MG63 (cell line): ENCODE results near the gene CELSR1. TPM values are rescaled to one million over a fixed set of nuclear protein-coding genes. Genes with fewer than 3 reads are reported as not detected.

Experiments
- DNase-seq: peaks from one replicate; pipeline ENCODE4 v3.0.0-alpha.2; 2020
- H3K27me3 ChIP-seq: fragments of 250-450 bp; sonication (Bioruptor Pico); 2 replicates; pipeline ENCODE4 v1.5.1; 2020; ENCODE audit warnings: mild to moderate bottlenecking, moderate library complexity
- H3K36me3 ChIP-seq: fragments of 250-450 bp; sonication (Bioruptor Pico); 2 replicates; pipeline ENCODE4 v1.5.1; 2020; ENCODE audit warnings: mild to moderate bottlenecking, moderate library complexity
- H3K4me3 ChIP-seq: fragments of 250-450 bp; sonication (Bioruptor Pico); 2 replicates; pipeline ENCODE4 v1.5.1; 2020; ENCODE audit warnings: mild to moderate bottlenecking, moderate library complexity
- H3K9me3 ChIP-seq: fragments of 250-450 bp; sonication (Bioruptor Pico); 2 replicates; pipeline ENCODE4 v1.5.1; 2020; ENCODE audit warnings: mild to moderate bottlenecking, moderate library complexity
- total RNA-seq: library from RNA; depleted of rRNA; stranded (reverse); fragments of >200 nt; shearing (Covaris generic); gene quantifications from 2 replicates; pipeline ENCODE4 v1.2.3, GENCODE V29; 2014; ENCODE audit warnings: low replicate concordance

Gene CELSR1
- total RNA-seq, 1 experiment from 2014 or later: 0.59 TPM

DNA sequence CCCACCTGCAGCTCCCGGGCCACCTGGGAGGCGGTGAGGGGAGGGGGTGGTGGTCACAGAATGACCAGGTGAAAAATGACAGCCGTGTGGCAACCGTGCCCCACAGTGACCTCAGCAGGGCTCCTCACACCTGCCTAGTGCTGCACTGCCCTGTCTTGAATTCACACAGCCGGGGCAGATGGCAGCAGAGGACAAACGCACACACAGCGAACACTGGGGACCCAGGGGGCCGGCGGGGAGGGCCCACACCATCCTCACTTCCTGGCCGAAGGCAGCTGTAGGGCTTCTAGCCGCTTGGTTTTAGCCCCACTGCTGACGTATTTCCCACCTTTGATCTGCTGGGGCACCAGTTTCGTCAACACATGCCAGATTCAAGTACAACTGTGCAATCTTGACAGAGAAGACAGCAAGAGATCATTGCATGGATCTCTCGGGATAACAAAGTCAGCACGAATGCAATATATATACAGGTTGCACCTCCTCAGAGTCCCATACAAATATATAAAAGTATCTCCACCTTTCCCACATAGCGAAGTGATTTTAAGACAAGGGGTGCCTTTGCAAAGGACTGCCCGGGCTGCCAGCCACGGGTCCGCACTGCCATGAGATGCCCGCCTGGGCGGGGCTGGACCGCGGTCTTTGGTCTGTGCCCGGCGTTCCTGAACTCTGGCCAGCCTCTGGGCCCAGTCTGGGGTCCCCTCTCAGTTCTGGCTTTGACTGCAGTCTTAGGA is 175.1 kb downstream of the CELSR1 start:
- H3K36me3 ChIP-seq: no peaks in the 10 kb centered on the region
- H3K27me3 ChIP-seq: no peaks in the 10 kb centered on the region
- DNase-seq: no peak
- H3K9me3 ChIP-seq: no peaks in the 10 kb centered on the region
- H3K4me3 ChIP-seq: no peak overlapping the region

DNA sequence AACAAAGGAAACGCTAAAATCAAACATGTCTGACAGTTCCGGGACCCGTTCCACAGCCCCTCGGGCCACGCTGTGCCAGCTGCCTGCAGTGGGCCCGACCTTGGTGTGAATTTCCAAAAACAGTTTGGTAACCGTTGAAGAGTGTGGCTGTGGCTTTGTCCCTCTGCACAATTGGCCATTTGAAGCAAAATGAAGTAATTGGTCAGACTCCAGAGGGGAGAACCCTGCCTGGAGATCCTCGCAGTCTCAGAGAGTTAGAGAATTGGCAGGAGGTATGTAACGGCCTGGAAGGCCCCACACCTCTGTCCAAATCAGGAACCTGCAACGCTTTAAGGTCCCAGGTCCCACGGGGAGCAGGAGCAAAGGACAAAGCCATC is 175.6 kb downstream of the CELSR1 start:
- DNase-seq: no peak
- no peaks in the 10 kb centered on the region for H3K27me3 ChIP-seq
- no peak overlapping the region for H3K4me3 ChIP-seq
- no peaks in the 10 kb centered on the region for H3K36me3 ChIP-seq
- H3K9me3 ChIP-seq: no peaks in the 10 kb centered on the region

DNA sequence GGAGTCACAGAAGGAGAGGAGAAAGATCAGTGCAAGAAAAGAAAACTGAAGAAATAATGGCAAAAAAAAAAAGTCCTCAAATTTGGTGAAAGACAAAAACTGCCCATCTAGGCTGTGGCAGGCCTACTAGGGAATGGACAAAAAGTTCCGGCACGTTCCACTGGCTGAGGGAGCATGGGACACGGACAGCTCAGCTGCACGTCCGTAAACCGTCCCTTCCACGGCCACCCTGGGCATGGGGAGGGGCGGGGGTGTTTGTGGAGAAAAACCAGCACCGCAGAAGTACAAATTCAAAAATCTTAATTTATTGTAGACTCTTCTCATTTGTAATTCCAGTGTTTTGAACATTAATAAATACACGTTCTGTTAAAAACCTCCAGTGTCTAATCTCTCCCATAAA is 176.5 kb downstream of the CELSR1 start:
- H3K9me3 ChIP-seq: no peaks in the 10 kb centered on the region
- no peak for DNase-seq
- H3K4me3 ChIP-seq: no peak overlapping the region
- no peaks in the 10 kb centered on the region for H3K27me3 ChIP-seq
- peaks cover 9% of the 10 kb centered on the region for H3K36me3 ChIP-seq

DNA sequence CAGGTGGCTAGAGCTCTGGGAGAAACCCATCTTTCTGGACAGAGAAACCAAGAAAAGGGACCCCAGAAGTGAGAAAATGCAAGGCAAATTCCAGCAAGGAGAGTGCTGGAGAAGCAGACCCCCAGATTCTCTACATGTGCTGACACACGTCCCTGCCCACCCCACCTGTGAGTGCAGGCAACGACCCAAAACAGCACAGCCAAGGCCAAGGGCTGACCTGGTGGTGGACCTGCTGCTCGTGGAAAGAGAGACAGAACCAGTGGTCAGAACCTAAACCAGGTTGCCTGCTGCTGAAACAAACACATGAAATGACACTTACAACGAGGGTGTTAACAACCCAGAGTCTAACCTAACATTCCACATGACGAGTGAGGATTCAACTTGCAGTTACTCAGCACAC is 177.3 kb downstream of the CELSR1 start:
- no peak overlapping the region for H3K4me3 ChIP-seq
- H3K27me3 ChIP-seq: no peaks in the 10 kb centered on the region
- no peak for DNase-seq
- H3K36me3 ChIP-seq: peaks cover 17% of the 10 kb centered on the region
- H3K9me3 ChIP-seq: no peaks in the 10 kb centered on the region

DNA sequence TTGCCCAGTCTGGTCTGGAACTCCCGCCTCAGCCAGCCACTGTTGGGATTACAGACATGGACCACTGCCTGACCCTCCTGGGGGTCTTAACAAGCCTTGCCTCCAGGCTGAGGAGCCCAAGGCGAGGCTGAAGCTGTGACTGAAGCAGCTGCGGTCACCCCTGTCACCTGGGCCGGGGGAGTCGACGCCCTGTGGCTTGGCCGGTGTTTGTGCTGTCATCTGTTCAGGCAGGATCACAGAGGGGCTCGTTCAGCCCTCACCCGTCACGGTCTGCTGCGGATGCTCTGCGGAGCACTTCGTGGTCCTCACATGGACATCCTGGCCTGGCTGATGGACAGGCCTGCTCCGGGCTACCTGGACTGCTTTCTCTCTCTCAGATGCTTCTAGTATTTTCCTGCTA is 178.1 kb downstream of the CELSR1 start:
- Histone ChIP-seq H3K4me3 (no peak overlapping the region), H3K27me3 (no peaks in the 10 kb centered on the region), H3K9me3 (no peaks in the 10 kb centered on the region), H3K36me3 (peaks cover 22% of the 10 kb centered on the region)
- DNase-seq: no peak

DNA sequence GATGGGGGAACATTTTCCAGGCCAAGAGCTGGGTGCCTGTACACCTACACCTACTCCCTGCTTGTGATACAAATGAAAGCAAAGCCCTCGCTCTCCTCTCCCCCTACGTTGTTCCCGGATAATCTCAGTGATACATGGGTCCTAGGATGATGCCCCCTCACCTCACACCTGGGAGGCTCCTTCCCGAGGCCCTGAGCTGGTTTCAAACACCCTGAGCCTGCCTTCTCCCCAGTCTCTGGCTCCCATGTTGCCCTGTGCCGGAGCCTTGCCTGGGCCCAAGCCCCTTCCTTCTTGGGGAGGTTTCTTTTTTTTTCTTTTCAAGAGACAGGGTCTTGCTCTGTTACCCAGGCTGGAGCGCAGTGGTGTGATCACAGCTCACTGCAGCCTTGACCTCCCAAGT is 178.7 kb downstream of the CELSR1 start:
- H3K27me3 ChIP-seq: no peaks in the 10 kb centered on the region
- H3K36me3 ChIP-seq: peaks cover 26% of the 10 kb centered on the region
- no peaks in the 10 kb centered on the region for H3K9me3 ChIP-seq
- no peak for DNase-seq
- no peak overlapping the region for H3K4me3 ChIP-seq

DNA sequence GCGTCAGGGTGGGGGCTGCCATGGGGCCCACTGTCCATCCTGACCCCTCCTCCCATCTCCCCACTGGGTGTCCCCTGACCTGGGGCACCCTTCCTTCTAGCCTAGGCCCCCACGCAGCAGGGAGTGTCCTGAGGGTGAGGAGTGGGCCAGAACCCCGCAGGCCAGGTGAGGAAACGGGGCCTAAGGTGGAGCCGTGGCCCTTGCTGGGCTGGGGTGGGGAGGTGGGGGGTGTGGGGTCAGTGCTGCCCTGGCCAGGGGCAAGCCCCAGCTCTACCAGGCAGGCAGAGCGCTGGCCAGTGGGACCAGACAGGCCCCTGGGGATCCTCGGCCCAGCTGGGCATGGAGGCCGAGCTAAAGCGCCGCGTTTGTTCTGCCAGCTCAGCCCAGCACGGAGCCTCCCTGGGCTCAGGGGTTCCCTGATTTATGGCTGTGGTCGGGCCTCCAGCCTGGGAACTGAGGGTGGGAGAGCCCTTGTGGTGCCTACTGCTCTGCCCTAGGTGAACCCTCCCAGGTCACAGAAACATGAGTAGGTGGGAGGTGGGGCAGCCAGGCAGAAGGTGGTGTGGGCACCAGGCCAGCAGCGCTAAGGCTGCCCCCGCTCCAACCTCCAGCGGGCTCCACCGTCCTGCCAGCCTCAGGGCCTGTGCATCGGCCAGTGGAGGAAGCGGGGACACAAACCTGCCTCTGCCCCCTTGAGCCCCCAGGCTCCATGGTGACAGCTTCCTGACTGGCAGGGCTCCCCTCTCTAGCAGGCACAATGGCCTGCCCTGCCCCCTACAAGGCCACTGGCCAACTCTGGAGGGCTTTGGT is 179.5 kb downstream of the CELSR1 start:
- Histone ChIP-seq H3K4me3 (no peak overlapping the region), H3K9me3 (no peaks in the 10 kb centered on the region), H3K27me3 (no peaks in the 10 kb centered on the region), H3K36me3 (peaks cover 32% of the 10 kb centered on the region)
- DNase-seq: no peak

DNA sequence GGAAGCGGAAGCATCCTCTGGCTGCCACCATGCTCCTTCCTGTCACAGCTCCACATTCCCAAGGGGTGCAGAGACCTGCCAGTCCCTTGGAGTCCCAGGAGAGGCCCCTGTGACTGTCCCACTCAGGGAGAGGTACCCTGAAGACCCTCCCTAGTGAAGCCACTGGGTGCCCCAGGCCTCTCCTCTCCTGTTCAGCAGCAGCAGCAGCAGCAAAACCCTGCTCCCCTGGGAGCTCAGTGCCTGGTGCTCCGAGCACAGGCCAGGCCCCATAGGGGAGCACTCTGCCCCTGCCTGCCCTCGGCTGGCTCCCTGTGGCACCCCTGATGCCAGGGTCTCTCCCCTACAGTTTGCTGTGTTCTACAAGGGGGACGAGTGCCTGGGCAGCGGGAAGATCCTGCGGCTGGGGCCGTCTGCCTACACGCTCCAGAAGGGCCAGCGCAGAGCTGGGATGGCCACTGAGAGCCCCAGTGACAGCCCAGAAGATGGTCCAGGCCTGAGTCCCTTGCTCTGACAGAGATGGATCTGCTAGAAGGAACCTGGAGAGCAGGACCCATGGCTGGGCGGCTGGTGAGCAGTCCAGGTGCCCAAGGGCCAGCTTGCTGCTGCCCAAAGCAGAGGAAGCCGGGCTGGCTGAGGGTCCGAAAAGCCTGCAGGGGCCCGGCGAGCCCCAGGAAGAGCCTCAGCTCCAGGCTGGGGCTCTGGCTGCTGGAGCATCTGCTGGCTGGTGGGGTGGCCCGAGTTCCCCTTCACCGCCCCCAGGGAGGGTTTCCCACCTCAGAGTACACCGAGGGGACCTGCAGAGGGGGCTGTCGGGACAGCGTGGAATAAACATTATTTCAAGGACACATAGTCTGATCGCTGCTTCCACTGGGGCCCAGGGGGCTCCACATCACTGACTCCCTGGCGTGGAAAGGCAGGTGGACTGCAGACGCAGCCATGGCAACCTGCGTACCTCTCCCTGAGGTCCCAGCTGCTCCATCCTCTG is 180.6 kb downstream of the CELSR1 start:
- H3K9me3 ChIP-seq: no peaks in the 10 kb centered on the region
- no peaks in the 10 kb centered on the region for H3K27me3 ChIP-seq
- H3K4me3 ChIP-seq: no peak overlapping the region
- no peak for DNase-seq
- peaks cover 40% of the 10 kb centered on the region for H3K36me3 ChIP-seq

DNA sequence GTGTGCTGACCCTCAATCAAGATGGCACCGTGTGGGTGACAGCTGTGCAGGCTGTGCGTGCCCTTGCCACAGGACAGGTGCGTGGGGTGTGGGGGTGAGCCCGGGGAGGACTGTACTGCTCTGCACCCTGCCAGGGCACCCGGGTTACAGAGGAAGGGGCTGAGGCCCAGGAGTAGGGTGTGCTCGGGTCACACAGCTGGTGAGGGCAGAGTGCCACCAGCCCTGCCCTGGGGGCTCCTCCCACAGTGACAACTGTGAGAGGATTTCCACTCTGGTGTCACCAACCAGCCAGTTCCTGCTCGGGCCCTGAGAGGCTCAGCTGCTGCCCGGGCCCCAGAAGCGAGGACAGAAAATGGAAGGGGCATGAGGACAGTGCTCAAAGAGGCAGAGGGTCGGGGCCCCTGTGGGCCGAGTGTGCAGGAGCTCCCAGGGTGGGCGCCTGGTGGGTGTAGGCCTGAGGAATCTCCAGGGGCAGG is 181.4 kb downstream of the CELSR1 start:
- H3K36me3 ChIP-seq: peaks cover 43% of the 10 kb centered on the region
- no peaks in the 10 kb centered on the region for H3K27me3 ChIP-seq
- no peak for DNase-seq
- no peak overlapping the region for H3K4me3 ChIP-seq
- H3K9me3 ChIP-seq: no peaks in the 10 kb centered on the region

DNA sequence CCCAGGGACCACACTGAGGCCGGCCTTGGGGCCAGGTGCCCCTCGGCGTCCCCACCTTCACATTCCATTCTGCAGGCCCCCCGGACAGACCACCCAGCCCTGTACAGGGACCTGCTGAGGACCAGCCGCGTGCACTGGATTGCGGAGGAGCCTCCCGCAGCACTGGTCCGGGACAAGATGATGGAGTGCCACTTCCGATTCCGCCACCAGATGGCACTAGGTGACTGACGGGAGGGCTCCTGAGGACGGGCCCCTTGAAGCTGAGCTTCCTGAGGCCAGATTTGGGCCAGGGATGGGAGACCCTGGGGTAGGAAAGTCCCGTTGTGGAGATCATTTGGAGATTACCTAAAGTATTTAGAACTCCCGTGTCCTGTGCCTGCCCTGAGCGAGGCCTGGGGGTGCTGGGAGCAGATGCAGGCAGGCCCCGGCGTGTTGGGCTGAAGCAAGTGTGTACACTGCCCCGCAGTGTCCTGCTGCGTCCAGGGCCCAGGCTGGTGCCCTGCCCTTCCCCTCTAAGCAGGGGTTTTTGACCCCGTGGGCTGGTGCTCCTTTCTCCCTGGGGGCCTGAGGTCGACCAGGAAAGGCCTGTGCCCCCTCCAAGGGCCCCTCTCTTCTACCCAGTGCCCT is 181.9 kb downstream of the CELSR1 start:
- Histone ChIP-seq H3K27me3 (no peaks in the 10 kb centered on the region), H3K4me3 (no peak overlapping the region), H3K9me3 (no peaks in the 10 kb centered on the region), H3K36me3 (peaks cover 48% of the 10 kb centered on the region)
- DNase-seq: peak; percentile 32

DNA sequence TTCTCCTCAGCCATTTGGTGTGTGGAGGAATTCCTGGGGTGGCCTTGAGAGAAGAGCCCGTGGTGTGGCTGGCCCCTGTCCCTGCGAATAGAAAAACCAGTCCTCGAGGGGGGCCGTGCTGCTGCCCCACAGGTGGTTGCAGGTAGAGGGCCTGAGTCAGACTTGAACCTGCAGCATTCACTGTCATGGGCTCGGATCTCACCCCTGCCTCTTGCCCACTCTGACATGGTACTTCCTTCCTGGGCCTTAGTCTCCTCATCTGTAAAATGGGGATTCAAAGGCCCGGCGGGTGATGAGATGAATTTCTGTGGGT is 182.5 kb downstream of the CELSR1 start:
- no peaks in the 10 kb centered on the region for H3K27me3 ChIP-seq
- no peak overlapping the region for H3K4me3 ChIP-seq
- H3K36me3 ChIP-seq: peaks cover 53% of the 10 kb centered on the region
- H3K9me3 ChIP-seq: no peaks in the 10 kb centered on the region
- DNase-seq: no peak

DNA sequence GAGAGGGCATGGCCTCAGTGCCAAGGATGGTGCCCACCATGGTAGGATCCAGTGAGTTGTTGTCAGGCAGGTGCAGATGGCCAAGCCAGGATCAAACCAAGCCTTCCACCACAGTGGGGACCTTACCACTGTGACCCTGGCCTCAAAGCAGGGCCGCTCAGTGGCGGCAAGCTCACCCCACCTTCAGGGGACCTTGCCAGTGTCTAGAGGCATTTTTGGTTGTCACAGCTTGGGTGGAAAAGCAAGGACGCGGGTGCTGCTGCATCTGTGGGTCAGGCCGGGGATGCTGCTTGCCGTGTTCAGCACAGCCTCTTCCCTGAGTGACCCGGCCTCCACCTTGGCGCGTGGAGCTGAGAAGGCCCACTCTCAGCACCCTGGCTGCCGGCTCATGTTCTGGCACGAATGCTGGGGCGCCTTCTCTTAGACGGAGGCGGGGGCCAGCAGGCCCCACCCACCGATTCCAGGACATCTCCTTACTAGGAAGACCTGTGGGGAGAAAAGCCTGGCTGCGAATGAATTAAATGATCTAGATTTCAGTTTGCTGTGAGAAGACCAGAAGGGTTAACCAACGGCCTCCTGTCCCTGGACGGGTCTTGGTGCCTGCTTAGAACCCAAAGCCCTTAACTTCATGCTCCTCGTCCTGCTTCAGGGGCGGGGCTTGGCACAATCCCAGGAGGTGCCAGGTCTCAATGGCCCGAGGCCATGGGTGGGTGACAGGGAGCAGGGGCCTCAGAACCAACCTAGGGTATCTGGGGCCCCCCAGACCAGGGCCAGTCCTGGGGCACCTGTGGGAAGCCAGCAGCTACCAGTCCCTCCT is 183.0 kb downstream of the CELSR1 start:
- Histone ChIP-seq H3K27me3 (no peaks in the 10 kb centered on the region), H3K4me3 (no peak overlapping the region), H3K9me3 (no peaks in the 10 kb centered on the region), H3K36me3 (peaks cover 56% of the 10 kb centered on the region)
- DNase-seq: no peak

DNA sequence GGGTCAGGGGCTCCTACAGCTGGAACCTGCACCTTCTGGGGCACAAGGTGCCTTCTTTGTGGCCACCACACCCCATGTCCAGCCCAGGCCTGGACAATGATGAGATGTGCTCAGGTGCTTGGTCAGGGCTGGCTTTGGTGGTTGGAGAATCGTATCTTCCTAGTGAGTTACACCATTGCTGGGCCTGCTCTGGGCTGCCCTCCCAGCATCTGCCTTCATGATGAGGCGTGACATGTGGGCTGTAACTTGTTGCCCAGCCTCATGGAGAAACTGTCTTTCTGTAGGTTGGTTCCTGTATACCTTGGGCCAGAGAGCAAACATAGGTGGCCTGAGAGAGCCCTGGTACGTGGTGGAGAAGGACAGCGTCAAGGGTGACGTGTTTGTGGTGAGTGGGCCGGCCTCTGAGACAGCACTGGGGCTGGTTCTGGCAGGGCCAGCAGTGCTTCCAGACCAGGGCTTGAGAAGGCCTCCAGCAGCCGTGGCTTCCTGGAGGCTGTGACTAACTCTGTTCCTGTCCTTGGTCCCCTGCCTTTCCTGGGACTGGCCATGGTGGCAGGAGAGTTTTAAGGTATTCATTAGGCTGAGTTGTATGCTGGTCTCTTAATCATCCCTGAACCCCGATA is 183.8 kb downstream of the CELSR1 start:
- Histone ChIP-seq H3K9me3 (no peaks in the 10 kb centered on the region), H3K27me3 (no peaks in the 10 kb centered on the region), H3K36me3 (peaks cover 61% of the 10 kb centered on the region), H3K4me3 (no peak overlapping the region)
- DNase-seq: no peak

DNA sequence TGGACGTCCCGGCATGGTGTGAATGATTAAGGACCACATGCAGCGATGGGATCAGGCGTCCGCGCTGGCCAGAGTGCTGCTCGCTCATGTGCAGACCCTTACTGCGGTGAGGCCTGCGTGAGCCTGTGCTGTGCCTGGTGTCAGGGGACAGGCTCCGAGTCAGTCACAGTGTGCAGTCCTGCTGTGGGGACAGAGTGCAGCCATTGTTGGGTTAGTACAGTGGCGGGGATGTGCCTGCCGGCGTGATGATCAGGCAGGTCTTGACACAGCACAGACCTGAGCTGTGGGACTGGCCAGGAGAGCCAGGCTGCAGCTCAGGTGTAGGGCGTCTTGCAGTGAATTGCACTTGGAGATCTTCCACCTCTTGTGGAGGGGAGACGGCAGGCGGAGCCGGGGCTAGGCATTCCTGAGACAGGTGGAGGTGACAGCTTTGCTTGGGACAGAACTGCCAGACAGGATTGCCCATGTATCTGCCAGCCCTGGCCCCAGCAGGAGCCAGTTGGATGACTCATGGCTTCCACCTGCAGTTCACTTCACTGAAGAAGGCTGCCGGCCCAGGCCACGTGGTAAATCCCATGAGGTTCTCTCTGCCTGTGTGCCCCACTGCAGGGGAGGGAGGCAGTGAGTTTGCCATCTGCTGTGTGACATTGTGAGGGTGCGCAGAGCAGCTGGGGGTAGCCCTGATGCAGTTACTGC is 184.6 kb downstream of the CELSR1 start:
- Histone ChIP-seq H3K4me3 (no peak overlapping the region), H3K36me3 (peaks cover 67% of the 10 kb centered on the region), H3K27me3 (no peaks in the 10 kb centered on the region), H3K9me3 (no peaks in the 10 kb centered on the region)
- peak; percentile 27 for DNase-seq

DNA sequence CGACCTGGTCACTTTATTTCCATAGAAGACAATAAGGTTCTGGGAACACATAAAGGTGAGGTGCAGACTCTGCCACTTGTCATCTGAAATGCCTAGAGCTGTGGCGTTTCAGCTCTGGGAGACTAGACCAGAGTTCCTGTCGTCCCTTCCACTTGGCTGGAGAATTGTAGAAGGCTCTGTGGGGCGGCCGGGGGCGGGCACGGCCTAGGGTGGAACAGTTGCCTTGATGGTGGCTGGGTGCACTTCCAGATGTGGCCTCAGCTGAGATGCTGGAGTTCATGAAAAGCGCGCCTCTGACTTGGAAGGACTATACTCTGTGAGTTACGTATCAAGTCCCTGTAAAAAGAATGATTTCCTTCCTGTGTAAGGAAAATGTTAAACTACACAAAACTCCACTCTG is 185.1 kb downstream of the CELSR1 start:
- Histone ChIP-seq H3K27me3 (no peaks in the 10 kb centered on the region), H3K36me3 (peaks cover 72% of the 10 kb centered on the region), H3K4me3 (no peak overlapping the region), H3K9me3 (no peaks in the 10 kb centered on the region)
- DNase-seq: no peak
